Type B pancreatic cell (in vitro differentiated cells): ENCODE data around the gene SDK1. TPM values are rescaled to one million over a fixed set of nuclear protein-coding genes. Genes with fewer than 3 reads are reported as not detected.

Experiments used
- DNase-seq: peaks from one replicate; pipeline ENCODE4 v3.0.0; 2021; ENCODE audit warnings: mixed read lengths; ENCODE audit not compliant: unreplicated experiment; ENCODE audit errors: extremely low spot score
- H3K27ac Mint-ChIP-seq: 2 replicates; pipeline ENCODE4 v1.8.0; 2021; ENCODE audit warnings: mild to moderate bottlenecking, mixed read lengths
- H3K27me3 Mint-ChIP-seq: 2 replicates; pipeline ENCODE4 v1.8.0; 2021; ENCODE audit warnings: mixed read lengths
- H3K36me3 Mint-ChIP-seq: 2 replicates; pipeline ENCODE4 v1.8.0; 2021; ENCODE audit warnings: mixed read lengths
- H3K4me1 Mint-ChIP-seq: one replicate; pipeline ENCODE4 v1.8.0; 2021; ENCODE audit warnings: mixed read lengths; ENCODE audit not compliant: unreplicated experiment
- H3K4me3 Mint-ChIP-seq: 2 replicates; pipeline ENCODE4 v1.8.0; 2021; ENCODE audit warnings: mild to moderate bottlenecking, mixed read lengths
- H3K9me3 Mint-ChIP-seq: 2 replicates; pipeline ENCODE4 v1.8.0; 2021; ENCODE audit warnings: mixed read lengths
- CTCF ChIP-seq: fragments of 200-600 bp; sonication (generic); conservative IDR thresholded peaks from 2 replicates; pipeline ENCODE4 v1.5.0; 2021; ENCODE audit warnings: antibody characterized with exemption, mild to moderate bottlenecking
- total RNA-seq: library from RNA; stranded (reverse); gene quantifications from 2 replicates; pipeline ENCODE4 v1.2.1, GENCODE V29; 2021; ENCODE audit warnings: low replicate concordance

SDK1 gene
- total RNA-seq, 1 donor from 2014 or later, result 26.1 TPM

- DNase-seq, result no peak
- Mint-ChIP-seq H3K36me3 (peaks cover 1% of the 10 kb centered on the region), H3K9me3 (peaks cover 9% of the 10 kb centered on the region), H3K27ac (no peak overlapping the region), H3K27me3 (no peaks in the 10 kb centered on the region), H3K4me3 (no peak overlapping the region), H3K4me1 (peaks cover 6% of the 10 kb centered on the region)
- TF ChIP-seq CTCF, result no peak
Observed at GRCh38 chr7:3336042-3336665, 35.1 kb downstream of the SDK1 start.

DNA sequence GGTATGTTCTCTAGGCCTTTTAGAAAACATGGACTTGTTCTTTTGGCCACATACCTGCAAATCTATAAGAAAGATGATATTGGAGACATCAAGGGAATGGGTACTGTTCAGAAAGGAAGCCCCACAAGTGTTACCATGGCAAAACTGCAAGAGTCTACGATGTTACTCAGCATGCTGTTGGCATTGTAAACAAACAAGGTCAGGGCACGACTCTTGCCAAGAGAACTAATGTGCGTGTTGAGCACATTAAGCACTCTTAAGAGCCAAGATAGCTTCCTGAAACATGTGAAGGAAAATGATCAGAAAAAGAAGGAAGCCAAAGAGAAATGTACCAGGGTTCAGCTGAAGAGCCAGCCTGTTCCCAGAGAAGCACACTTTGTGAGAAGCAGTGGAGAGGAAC lies 37.1 kb downstream of the SDK1 start:
- Mint-ChIP-seq H3K36me3 (peaks cover 3% of the 10 kb centered on the region), H3K27ac (no peak overlapping the region), H3K4me3 (no peak overlapping the region), H3K4me1 (peaks cover 6% of the 10 kb centered on the region), H3K9me3 (peaks cover 9% of the 10 kb centered on the region), H3K27me3 (no peaks in the 10 kb centered on the region)
- no peak for TF ChIP-seq CTCF
- no peak for DNase-seq

DNA sequence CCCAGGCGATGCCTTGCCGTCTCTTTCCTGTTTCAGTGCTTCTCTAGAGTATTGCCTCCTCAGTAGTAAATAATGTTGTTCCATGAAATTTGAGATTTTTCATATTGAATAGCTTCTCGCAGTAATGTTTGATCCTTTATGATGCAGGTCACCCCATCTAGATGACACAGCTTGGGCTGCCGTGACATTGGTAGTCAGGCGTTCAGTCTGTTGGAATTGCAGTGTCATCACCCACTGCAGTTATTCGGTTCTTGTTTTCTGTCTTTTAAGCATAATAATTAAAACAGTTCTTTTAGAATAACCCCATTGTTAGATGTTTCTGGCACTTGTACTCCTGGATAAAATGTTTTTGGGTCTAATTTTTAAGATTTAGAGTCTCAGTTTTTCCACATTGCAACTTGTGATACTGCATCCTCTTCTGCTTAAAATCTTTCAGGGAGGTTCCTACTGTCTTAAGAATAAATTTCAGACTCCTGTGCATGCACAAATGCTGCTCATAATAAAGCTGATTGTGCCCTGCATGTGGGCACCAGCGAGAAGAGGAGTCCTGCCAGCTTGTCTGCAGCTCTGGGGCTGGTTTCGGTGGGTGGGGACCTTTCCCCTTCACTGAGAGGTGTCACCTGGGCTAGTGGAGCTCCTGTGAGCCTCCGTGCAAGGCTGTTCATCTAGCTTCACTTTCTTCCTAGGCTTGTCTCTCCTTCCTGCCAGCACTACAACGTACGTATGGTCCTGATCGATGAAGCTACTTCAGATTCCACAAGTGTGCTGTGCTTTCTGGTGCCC lies 44.8 kb downstream of the SDK1 start:
- Mint-ChIP-seq H3K27ac (no peak overlapping the region), H3K4me1 (peaks cover 5% of the 10 kb centered on the region), H3K36me3 (peaks cover 3% of the 10 kb centered on the region), H3K27me3 (no peaks in the 10 kb centered on the region), H3K9me3 (no peaks in the 10 kb centered on the region), H3K4me3 (no peak overlapping the region)
- DNase-seq, result no peak
- TF ChIP-seq CTCF, result no peak

- no peak for DNase-seq
- Mint-ChIP-seq H3K36me3 (no peaks in the 10 kb centered on the region), H3K27me3 (no peaks in the 10 kb centered on the region), H3K4me1 (peaks cover 5% of the 10 kb centered on the region), H3K27ac (no peak overlapping the region), H3K9me3 (no peaks in the 10 kb centered on the region), H3K4me3 (no peak overlapping the region)
- no peak for TF ChIP-seq CTCF
Observed at GRCh38 chr7:3349126-3349525, 48.1 kb downstream of the SDK1 start.

DNA sequence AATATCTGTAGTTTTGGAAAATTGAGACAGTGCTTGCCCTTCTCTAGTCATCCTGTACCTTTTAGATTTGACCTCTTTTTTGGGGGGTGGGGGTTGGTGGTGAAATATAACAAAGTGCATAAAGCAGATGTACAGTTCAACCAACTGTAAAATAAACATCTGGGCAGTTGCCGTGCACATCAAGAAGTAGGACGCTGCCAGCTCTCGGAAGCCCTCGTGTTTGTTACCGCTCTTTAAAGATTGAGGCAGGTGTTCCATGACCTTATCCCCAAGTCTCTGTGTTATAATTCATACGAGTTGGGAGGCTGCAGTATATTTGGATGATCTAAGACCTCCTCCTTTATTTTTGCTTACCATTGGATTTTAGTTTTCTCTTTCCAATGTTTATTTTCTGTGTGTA lies 55.1 kb downstream of the SDK1 start:
- H3K4me3 Mint-ChIP-seq, result no peak overlapping the region
- H3K36me3 Mint-ChIP-seq, result no peaks in the 10 kb centered on the region
- H3K9me3 Mint-ChIP-seq, result no peaks in the 10 kb centered on the region
- H3K27me3 Mint-ChIP-seq, result no peaks in the 10 kb centered on the region
- DNase-seq, result no peak
- no peak for TF ChIP-seq CTCF
- no peaks in the 10 kb centered on the region for H3K4me1 Mint-ChIP-seq
- no peak overlapping the region for H3K27ac Mint-ChIP-seq
